NB4 (cell line): Measurements from ENCODE around the gene ANO8.

Experiments
- MYC ChIP-seq: IDR thresholded peaks from 2 replicates; pipeline ENCODE4 v1.6.1; 2011; ENCODE audit warnings: low read depth, low read length
- POLR2A ChIP-seq: IDR thresholded peaks from 2 replicates; pipeline ENCODE4 v1.6.1; 2011; ENCODE audit warnings: mild to moderate bottlenecking; ENCODE audit not compliant: insufficient read length; ENCODE audit errors: extremely low read depth
- TF ChIP-seq, protein P1 (sequence below): IDR thresholded peaks from one replicate; pipeline ENCODE4 v1.5.1; 2012; ENCODE audit warnings: low read depth, low read length
- TF ChIP-seq, protein P2 (sequence below): IDR thresholded peaks from 2 replicates; pipeline ENCODE4 v1.6.1; 2011; ENCODE audit warnings: low read depth, low read length

DNA sequence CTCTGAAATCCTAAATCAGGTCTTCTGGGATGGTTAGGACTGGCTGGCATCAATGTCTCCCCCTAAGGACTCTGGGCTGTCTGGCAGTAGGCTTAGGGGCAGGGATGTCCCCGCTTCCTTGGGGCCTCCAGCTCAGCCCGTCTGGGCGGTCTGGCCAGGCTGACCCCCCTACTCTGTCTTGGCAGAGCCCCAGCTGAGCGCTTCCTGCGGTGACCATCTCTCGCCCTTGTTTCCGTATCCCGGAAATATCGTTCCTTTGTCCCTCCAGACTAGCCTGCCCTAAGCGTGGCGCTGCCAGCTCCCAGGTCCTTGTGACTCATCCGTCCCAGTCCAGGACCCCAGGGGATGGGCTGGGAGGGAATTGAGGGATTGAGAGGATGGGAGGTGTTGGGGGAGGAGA lies 14.0 kb upstream of the ANO8 start:
- TF ChIP-seq, protein P1, sequence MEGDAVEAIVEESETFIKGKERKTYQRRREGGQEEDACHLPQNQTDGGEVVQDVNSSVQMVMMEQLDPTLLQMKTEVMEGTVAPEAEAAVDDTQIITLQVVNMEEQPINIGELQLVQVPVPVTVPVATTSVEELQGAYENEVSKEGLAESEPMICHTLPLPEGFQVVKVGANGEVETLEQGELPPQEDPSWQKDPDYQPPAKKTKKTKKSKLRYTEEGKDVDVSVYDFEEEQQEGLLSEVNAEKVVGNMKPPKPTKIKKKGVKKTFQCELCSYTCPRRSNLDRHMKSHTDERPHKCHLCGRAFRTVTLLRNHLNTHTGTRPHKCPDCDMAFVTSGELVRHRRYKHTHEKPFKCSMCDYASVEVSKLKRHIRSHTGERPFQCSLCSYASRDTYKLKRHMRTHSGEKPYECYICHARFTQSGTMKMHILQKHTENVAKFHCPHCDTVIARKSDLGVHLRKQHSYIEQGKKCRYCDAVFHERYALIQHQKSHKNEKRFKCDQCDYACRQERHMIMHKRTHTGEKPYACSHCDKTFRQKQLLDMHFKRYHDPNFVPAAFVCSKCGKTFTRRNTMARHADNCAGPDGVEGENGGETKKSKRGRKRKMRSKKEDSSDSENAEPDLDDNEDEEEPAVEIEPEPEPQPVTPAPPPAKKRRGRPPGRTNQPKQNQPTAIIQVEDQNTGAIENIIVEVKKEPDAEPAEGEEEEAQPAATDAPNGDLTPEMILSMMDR: no peak
- TF ChIP-seq POLR2A: no peak
- TF ChIP-seq, protein P2, sequence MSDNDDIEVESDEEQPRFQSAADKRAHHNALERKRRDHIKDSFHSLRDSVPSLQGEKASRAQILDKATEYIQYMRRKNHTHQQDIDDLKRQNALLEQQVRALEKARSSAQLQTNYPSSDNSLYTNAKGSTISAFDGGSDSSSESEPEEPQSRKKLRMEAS: no peak
- TF ChIP-seq MYC: no peak
